Spleen (tissue), 7 donors: ENCODE results near the gene HACD4.

Experiments used
- CTCF ChIP-seq, 11 experiments: fragments of 200-600 bp in 7 of 11; fragments of 450-650 bp in 4 of 11; sonication (generic) in 4 of 11; IDR thresholded peaks in 8 of 11; conservative IDR thresholded peaks in 3 of 11; 1 replicate in 7 of 11; 2 replicates in 4 of 11; pipeline versions ENCODE4 v1.4.0 to v1.8.0; 2016 to 2021; ENCODE audit warnings: antibody characterized with exemption in 11 of 11, inconsistent platforms in 4 of 11, mild to moderate bottlenecking in 1 of 11
- POLR2A ChIP-seq, 3 donors: fragments of 450-650 bp; IDR thresholded peaks; one replicate each; pipeline ENCODE4 v1.5.1; 2017; ENCODE audit warnings: antibody characterized with exemption in 3 of 3, mild to moderate bottlenecking in 1 of 3
- POLR2AphosphoS5 ChIP-seq, 3 donors: sonication (generic); formaldehyde crosslinking; IDR thresholded peaks; one replicate each; pipeline ENCODE4 v1.5.1; 2017; ENCODE audit warnings: antibody characterized with exemption in 3 of 3
- donor health status: DM: no; HTN: no; CAD: no; lungs with moderate emphysema.
- donor health status: DM: no; HTN: no; CAD: no.
- donor health status: DM: no; HTN: no; CAD: no.

DNA sequence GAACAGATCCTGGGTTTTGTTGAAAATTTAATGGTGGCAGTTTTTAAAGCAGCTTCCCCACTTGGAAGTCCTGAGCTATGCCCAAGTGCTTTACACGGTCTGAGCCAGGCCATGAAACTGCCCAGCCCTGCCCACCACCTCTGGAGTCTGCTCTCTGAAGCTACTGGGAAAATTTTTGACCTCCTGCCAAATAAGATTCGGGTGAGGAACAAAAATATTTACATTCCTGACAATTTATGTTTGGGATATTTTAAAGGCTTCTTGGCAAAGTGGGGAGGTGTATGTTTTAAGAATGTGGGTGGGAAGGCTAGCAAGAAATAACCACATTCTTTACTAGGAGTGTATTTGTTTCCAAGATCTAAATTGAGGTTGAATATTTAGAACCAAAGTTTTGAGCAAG lies 50.0 kb downstream of the HACD4 start:
- TF ChIP-seq POLR2AphosphoS5 (IDR thresholded peaks at IDR 0.05) (no peak), CTCF (IDR thresholded peaks at IDR 0.05 in 8 of 11, conservative IDR thresholded peaks at IDR 0.05 in 3 of 11) (no peak), POLR2A (IDR thresholded peaks at IDR 0.05) (no peak)
